Mucosa of stomach (tissue), 1 donor: ENCODE measurements around the gene RERE.
"Not testable (repeated sequence)": the region's sequence is repeated elsewhere in the genome, so short reads cannot be mapped to it uniquely, and the experiment has no call there.

Experiments
- H3K27me3 ChIP-seq: one replicate; pipeline ENCODE4 v1.7.0; 2013; ENCODE audit warnings: mild to moderate bottlenecking, low read length; ENCODE audit not compliant: control insufficient read depth, insufficient read depth
- H3K36me3 ChIP-seq: one replicate; pipeline ENCODE4 v1.7.0; 2013; ENCODE audit warnings: low read length; ENCODE audit not compliant: control insufficient read depth, insufficient read depth
- H3K4me1 ChIP-seq: one replicate; pipeline ENCODE4 v1.7.0; 2013; ENCODE audit warnings: mild to moderate bottlenecking, low read length; ENCODE audit not compliant: control insufficient read depth, insufficient read depth
- H3K4me3 ChIP-seq: one replicate; pipeline ENCODE4 v1.7.0; 2013; ENCODE audit warnings: low read length
- H3K9ac ChIP-seq: one replicate; pipeline ENCODE4 v1.7.0; 2013; ENCODE audit warnings: mild to moderate bottlenecking, low read length, moderate library complexity
- H3K9me3 ChIP-seq: one replicate; pipeline ENCODE4 v1.7.0; 2013; ENCODE audit warnings: mild to moderate bottlenecking, low read length, moderate library complexity; ENCODE audit not compliant: control insufficient read depth
- donor health status: Pancreatic carcinoma.

RERE gene

GRCh38 chr1:8628606-8629005 is 188.8 kb downstream of the RERE start:
- Histone ChIP-seq H3K36me3 (no peaks in the 10 kb centered on the region), H3K27me3 (no peaks in the 10 kb centered on the region), H3K4me1 (no peaks in the 10 kb centered on the region), H3K9ac (no peak overlapping the region), H3K9me3 (no peaks in the 10 kb centered on the region), H3K4me3 (no peak overlapping the region)

- H3K4me1 ChIP-seq, result no peaks in the 10 kb centered on the region
- no peaks in the 10 kb centered on the region for H3K36me3 ChIP-seq
- no peak overlapping the region for H3K9ac ChIP-seq
- no peak overlapping the region for H3K4me3 ChIP-seq
- H3K27me3 ChIP-seq, result no peaks in the 10 kb centered on the region
- no peaks in the 10 kb centered on the region for H3K9me3 ChIP-seq
Measured at GRCh38 chr1:8627728-8628127, 189.7 kb downstream of the RERE start.

GRCh38 chr1:8625981-8626898 is 191.2 kb downstream of the RERE start:
- Histone ChIP-seq H3K27me3 (no peaks in the 10 kb centered on the region), H3K9me3 (no peaks in the 10 kb centered on the region), H3K36me3 (no peaks in the 10 kb centered on the region), H3K4me3 (no peak overlapping the region), H3K9ac (no peak overlapping the region), H3K4me1 (no peaks in the 10 kb centered on the region)

GRCh38 chr1:8625491-8625890 is 191.9 kb downstream of the RERE start:
- Histone ChIP-seq H3K9me3 (no peaks in the 10 kb centered on the region), H3K9ac (no peak overlapping the region), H3K27me3 (no peaks in the 10 kb centered on the region), H3K4me1 (no peaks in the 10 kb centered on the region), H3K4me3 (no peak overlapping the region), H3K36me3 (no peaks in the 10 kb centered on the region)

GRCh38 chr1:8623651-8624192 is 193.7 kb downstream of the RERE start:
- H3K27me3 ChIP-seq, H3K4me1 ChIP-seq, H3K4me3 ChIP-seq, H3K9ac ChIP-seq, H3K9me3 ChIP-seq, H3K36me3 ChIP-seq: not testable (repeated sequence)

GRCh38 chr1:8621785-8622348 is 195.6 kb downstream of the RERE start:
- not testable (repeated sequence) for H3K36me3 ChIP-seq, H3K4me3 ChIP-seq, H3K9ac ChIP-seq, H3K4me1 ChIP-seq, H3K9me3 ChIP-seq, H3K27me3 ChIP-seq

GRCh38 chr1:8621034-8621582 is 196.3 kb downstream of the RERE start:
- not testable (repeated sequence) for H3K36me3 ChIP-seq, H3K27me3 ChIP-seq, H3K4me1 ChIP-seq, H3K9ac ChIP-seq, H3K9me3 ChIP-seq, H3K4me3 ChIP-seq

GRCh38 chr1:8619917-8620502 is 197.4 kb downstream of the RERE start:
- not testable (repeated sequence) for H3K9me3 ChIP-seq, H3K4me3 ChIP-seq, H3K36me3 ChIP-seq, H3K9ac ChIP-seq, H3K4me1 ChIP-seq, H3K27me3 ChIP-seq

- H3K4me1 ChIP-seq, H3K4me3 ChIP-seq, H3K36me3 ChIP-seq, H3K9ac ChIP-seq, H3K27me3 ChIP-seq, H3K9me3 ChIP-seq: not testable (repeated sequence)
Measured at GRCh38 chr1:8619419-8619818, 198.0 kb downstream of the RERE start.

- H3K9me3 ChIP-seq, H3K36me3 ChIP-seq: not testable (repeated sequence)
Measured at GRCh38 chr1:8616791-8617190, 200.6 kb downstream of the RERE start.

GRCh38 chr1:8611634-8612515 is 205.6 kb downstream of the RERE start:
- not testable (repeated sequence) for H3K9me3 ChIP-seq, H3K4me1 ChIP-seq, H3K27me3 ChIP-seq, H3K4me3 ChIP-seq, H3K9ac ChIP-seq, H3K36me3 ChIP-seq

More at GRCh38 chr1:8616791-8617190, 200.6 kb downstream of the RERE start:
- not testable (repeated sequence) for H3K4me1 ChIP-seq, H3K9ac ChIP-seq, H3K27me3 ChIP-seq, H3K4me3 ChIP-seq
